Measurements from ENCODE around the gene GNG3.
"Not testable (repeated sequence)": the region's sequence is repeated elsewhere in the genome, so short reads cannot be mapped to it uniquely, and the experiment has no call there.

Gene GNG3

DNA sequence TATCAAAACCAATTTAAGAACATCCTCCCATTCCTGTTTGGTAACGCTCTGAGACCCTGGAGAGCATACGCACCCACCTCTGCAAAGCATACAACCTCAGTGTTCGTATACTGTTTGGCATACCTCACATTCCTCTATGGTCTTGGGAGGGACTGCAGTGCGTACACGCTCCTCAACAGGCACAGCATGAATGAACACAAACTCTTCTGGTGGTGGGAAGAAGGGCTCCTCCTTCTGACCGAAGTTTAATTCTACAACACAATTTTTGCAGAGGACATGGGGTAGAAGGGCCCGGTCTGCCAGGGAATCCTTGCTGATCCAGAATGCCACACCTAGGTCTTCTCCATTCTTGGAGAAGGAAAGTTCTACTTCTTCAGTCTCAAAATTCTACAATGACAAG lies 14.5 kb downstream of the GNG3 start:
- DNase-seq: no peak

DNA sequence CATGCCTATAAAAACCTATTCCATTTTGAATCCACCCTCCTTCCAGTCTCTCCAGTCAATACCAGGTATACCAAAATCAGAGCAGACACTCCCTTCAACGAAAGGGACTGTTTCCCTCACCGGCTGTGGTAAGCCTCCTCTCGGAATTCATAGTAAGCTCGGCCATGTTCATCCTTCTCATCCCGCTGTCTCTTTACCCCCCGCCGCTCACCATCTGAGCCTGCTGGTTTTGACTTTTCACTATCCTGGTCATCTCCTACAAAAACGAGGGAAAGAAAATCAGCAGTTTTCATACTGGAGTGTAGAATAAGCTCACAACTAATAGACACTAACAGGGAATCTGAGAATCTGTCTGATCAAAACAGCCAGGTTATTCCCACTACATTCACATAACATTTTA lies 16.7 kb downstream of the GNG3 start:
- no peak for DNase-seq

DNA sequence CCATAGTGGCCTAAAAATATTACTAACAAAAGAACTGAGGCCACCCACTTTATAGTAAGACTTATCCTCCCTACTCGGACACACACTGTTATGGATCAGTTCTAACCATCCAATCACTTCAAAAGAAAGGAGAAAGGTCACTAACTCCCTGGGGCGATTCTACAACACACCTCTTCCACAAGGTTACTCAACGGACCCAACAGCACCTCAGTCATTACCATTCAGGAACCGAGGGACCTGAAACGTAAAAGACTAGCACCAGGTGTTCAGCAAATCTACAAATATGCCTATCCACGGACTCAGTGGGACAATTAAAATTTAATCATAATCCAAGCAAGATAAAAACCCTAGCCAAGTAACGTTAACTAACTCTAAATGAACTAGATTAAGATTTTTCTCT lies 18.2 kb downstream of the GNG3 start:
- no peak for DNase-seq

- DNase-seq: peak; percentile 42
Observed at GRCh38 chr11:62726156-62726914, 18.9 kb downstream of the GNG3 start.

- no peak for DNase-seq
Observed at GRCh38 chr11:62726915-62727164, 19.4 kb downstream of the GNG3 start.

GRCh38 chr11:62727165-62727871 lies 19.8 kb downstream of the GNG3 start, which contains the start of gene HNRNPUL2:
Gene HNRNPUL2 (minus strand): TSS chr11:62727457. CDS start chr11:62727156, 301 bp downstream.
- DNase-seq: peak; percentile 98

GRCh38 chr11:62727872-62728170 lies 20.3 kb downstream of the GNG3 start:
- DNase-seq: peak; percentile 83

GRCh38 chr11:62728171-62728988 lies 20.9 kb downstream of the GNG3 start, which contains the start of gene TTC9C:
Gene TTC9C (plus strand): TSS chr11:62728486. CDS start chr11:62728849, 363 bp downstream.
- DNase-seq: peak; percentile 84

GRCh38 chr11:62730076-62730475 lies 22.6 kb downstream of the GNG3 start:
- DNase-seq: not testable (repeated sequence)

DNA sequence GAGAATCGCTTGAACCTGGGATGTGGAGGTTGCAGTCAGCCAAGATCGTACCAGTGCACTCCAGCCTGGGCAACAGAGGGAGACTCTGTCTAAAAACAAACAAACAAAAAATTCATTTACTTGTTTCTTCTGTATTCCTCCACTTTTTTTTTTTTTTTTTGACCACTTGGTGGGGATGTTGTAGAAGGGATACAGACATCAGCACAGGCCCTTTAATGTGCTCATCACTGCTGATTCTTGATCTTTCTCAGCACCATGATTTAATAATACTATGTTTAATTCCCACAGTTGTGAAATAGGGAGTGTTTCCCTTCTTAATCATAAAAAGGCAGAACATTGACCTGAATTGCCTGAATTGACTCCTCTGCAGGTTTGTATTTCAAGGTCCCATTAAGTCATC lies 25.4 kb downstream of the GNG3 start:
- DNase-seq: no peak

- DNase-seq: no peak
Observed at GRCh38 chr11:62737196-62737595, 29.7 kb downstream of the GNG3 start.

DNA sequence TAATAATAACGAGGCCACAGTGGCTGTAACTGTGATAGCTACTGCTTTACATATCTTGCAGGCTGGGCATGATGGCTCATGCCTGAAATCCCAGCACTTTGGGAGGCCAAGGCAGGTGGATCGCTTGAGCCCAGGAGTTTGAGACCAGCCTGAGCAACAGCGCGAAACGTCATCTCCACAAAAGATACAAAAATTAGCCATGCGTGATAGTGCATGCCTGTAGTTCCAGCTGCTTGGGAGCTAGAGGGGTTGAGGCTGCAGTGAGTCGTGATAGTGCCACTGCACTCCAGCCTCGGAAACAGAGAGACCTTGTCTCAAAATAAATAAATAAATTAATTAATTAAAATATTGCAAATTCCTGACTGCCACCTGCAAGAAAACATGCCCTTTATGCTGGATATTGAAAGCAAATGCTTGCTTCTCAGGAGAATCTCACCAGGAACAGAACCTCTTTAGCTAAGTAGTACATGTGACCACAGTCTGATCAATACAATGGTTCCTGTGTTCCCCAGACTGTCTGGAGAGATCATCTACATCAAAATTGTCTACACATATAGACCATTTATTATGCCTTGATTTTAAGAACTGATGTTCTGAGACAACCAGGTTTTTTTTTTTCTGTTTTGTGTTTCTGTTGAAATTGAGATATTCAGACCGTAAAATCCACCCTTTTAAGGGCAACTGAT lies 40.1 kb downstream of the GNG3 start:
- no peak for DNase-seq

GRCh38 chr11:62749931-62750330 lies 42.5 kb downstream of the GNG3 start:
- DNase-seq: not testable (repeated sequence)

GRCh38 chr11:62752177-62752785 lies 44.8 kb downstream of the GNG3 start:
- DNase-seq: no peak

DNA sequence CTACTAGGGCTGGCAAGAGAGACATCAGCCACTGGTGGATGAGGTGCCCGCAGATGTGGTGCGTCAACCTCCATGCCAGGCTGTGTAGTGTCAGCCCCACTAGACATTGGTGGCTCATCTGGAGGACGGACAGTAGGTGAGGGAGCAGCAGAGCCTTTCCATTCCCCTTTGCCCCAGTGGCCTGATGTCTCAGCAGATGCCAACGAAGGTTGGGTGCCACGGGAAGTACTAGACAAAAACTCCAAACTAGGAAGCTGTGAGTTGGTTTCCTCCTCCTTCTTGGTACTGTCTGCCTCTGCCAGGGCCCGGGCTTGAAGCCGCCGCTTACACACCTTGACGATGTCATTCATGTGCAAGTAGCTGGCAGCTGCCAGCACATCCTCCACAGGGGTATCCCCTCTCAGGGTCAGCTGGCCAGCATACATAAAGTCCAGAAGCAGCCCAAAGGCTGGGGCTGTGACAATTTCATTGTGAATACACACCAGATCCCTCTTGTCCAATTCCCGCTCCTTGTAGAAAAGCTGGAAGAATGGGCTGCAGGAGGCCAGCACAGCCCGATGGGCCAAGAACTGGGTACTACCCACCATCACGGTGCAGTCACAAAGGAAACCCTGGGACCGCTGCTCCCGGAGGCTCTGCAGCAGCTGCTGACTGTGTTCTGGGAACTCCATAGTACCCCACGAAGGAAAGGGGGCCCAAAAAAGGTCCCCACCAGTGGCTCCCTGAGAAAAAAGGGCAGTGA lies 45.7 kb downstream of the GNG3 start:
- no peak for DNase-seq

GRCh38 chr11:62753736-62754603 lies 46.5 kb downstream of the GNG3 start, which contains the start of gene ZBTB3:
Gene ZBTB3 (minus strand): TSS chr11:62754160. CDS start chr11:62753664, 496 bp downstream.
- DNase-seq: peak; percentile 97

- DNase-seq: no peak
Observed at GRCh38 chr11:62755086-62755615, 47.7 kb downstream of the GNG3 start.

DNA sequence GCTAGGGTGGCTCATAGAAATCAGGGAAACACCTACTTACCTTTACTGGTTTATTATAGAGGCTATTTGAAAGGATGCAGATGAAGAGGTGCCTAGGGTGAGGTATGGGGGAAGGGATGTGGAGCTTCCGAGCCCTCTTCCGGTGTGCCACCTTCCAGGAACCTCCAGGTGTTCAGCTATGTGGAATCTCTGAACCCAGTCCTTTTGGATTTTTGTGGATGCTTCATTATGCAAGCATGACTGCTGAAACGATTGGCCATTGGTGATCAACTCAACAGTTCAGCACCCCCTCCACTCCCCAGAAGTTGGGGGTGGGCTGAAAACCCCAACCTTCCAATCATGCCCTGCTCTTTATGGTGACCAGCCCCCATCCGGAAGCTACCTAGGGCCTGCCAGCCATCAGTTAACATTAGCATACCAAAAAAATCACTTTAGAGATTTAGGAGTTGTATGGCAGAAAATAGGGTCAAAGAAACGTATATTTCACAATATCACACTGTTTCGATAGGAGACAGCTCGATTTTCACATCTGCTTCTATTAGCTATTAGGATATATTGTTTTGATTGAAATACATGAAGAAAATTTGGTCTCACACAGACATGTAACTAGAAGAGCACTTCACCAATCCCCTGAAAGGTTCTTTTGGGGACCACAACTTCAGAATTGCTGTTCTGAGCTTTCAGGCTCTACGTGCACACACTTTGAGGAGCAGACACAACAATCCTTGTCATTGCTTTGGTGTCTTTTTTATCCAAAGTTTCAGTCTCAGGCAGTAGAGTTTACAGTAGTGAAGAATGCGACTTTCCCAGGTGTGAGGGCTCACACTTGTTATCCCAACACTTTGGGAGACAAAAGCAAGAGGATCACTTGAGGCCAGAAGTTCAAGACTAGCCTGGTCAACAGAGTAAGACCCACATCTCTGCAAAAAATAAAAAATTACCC lies 50.6 kb downstream of the GNG3 start:
- DNase-seq: no peak

Data from stimulated activated CD8-positive, alpha-beta memory T cell treated with anti-CD3 and anti-CD28 coated beads, Interleukin-4, amount 100 ng/mL, for 48 hours (primary cell).